Parathyroid adenoma (tissue), 2 donors: ENCODE data around the gene RPS16.

Experiments used
- H2AFZ ChIP-seq: fragments of 300-600 bp; sonication (generic); one replicate; pipeline ENCODE4 v1.7.0; 2017; ENCODE audit warnings: antibody characterized with exemption, mild to moderate bottlenecking
- H3K27ac ChIP-seq: fragments of 300-600 bp; sonication (generic); one replicate; pipeline ENCODE4 v1.7.0; 2017
- H3K27me3 ChIP-seq: fragments of 300-600 bp; sonication (generic); one replicate; pipeline ENCODE4 v1.7.0; 2017; ENCODE audit warnings: low read length; ENCODE audit not compliant: control insufficient read depth, insufficient read depth
- H3K36me3 ChIP-seq: fragments of 300-600 bp; sonication (generic); one replicate; pipeline ENCODE4 v1.7.0; 2017; ENCODE audit warnings: low read length; ENCODE audit not compliant: control insufficient read depth, insufficient read depth
- H3K4me1 ChIP-seq: fragments of 300-600 bp; sonication (generic); one replicate; pipeline ENCODE4 v1.7.0; 2017; ENCODE audit warnings: control low read depth
- H3K4me2 ChIP-seq: fragments of 300-600 bp; sonication (generic); one replicate; pipeline ENCODE4 v1.7.0; 2017; ENCODE audit warnings: low read length
- H3K4me3 ChIP-seq: fragments of 300-600 bp; sonication (generic); one replicate; pipeline ENCODE4 v1.7.0; 2017; ENCODE audit warnings: low read depth, low read length
- H3K79me2 ChIP-seq: fragments of 300-600 bp; sonication (generic); one replicate; pipeline ENCODE4 v1.7.0; 2017; ENCODE audit warnings: control low read depth
- H3K9ac ChIP-seq: fragments of 300-600 bp; sonication (generic); one replicate; pipeline ENCODE4 v1.7.0; 2017; ENCODE audit warnings: mild to moderate bottlenecking
- H3K9me3 ChIP-seq: fragments of 300-600 bp; sonication (generic); one replicate; pipeline ENCODE4 v1.7.0; 2017; ENCODE audit warnings: low read length; ENCODE audit not compliant: control insufficient read depth
- CTCF ChIP-seq: fragments of 300-600 bp; sonication (generic); IDR thresholded peaks from one replicate; pipeline ENCODE4 v1.7.0; 2017; ENCODE audit warnings: antibody characterized with exemption, mild to moderate bottlenecking
- donor health status: primary hyperparathyroidism.

The RPS16 gene

GRCh38 chr19:39422020-39422419, 13.7 kb downstream of the RPS16 start:
- H3K9ac ChIP-seq, result no peak overlapping the region
- H3K4me2 ChIP-seq, result no peak overlapping the region
- H3K9me3 ChIP-seq, result no peaks in the 10 kb centered on the region
- no peaks in the 10 kb centered on the region for H3K36me3 ChIP-seq
- no peak overlapping the region for H3K4me3 ChIP-seq
- no peak for TF ChIP-seq CTCF
- H3K79me2 ChIP-seq, result no peaks in the 10 kb centered on the region
- H3K4me1 ChIP-seq, result no peaks in the 10 kb centered on the region
- H3K27me3 ChIP-seq, result no peaks in the 10 kb centered on the region
- no peak overlapping the region for H2AFZ ChIP-seq
- no peak overlapping the region for H3K27ac ChIP-seq

- H3K9ac ChIP-seq, result no peak overlapping the region
- no peak for TF ChIP-seq CTCF
- H3K27ac ChIP-seq, result no peak overlapping the region
- H3K4me3 ChIP-seq, result no peak overlapping the region
- no peak overlapping the region for H2AFZ ChIP-seq
- no peaks in the 10 kb centered on the region for H3K79me2 ChIP-seq
- H3K4me2 ChIP-seq, result no peak overlapping the region
- H3K36me3 ChIP-seq, result no peaks in the 10 kb centered on the region
- H3K4me1 ChIP-seq, result no peaks in the 10 kb centered on the region
- no peaks in the 10 kb centered on the region for H3K9me3 ChIP-seq
- H3K27me3 ChIP-seq, result no peaks in the 10 kb centered on the region
These were observed 15.0 kb downstream of the RPS16 start for GRCh38 chr19:39420769-39421168.

GRCh38 chr19:39419003-39419402, 16.7 kb downstream of the RPS16 start:
- Histone ChIP-seq H3K9me3 (no peaks in the 10 kb centered on the region), H3K79me2 (no peaks in the 10 kb centered on the region), H3K27me3 (no peaks in the 10 kb centered on the region), H3K36me3 (no peaks in the 10 kb centered on the region), H2AFZ (no peak overlapping the region), H3K4me3 (no peak overlapping the region), H3K27ac (no peak overlapping the region), H3K4me1 (no peaks in the 10 kb centered on the region), H3K4me2 (no peak overlapping the region), H3K9ac (no peak overlapping the region)
- TF ChIP-seq CTCF, result no peak

GRCh38 chr19:39417463-39418181, 18.1 kb downstream of the RPS16 start:
- no peak for TF ChIP-seq CTCF
- H3K4me3 ChIP-seq, result no peak overlapping the region
- no peak overlapping the region for H3K9ac ChIP-seq
- no peaks in the 10 kb centered on the region for H3K79me2 ChIP-seq
- H3K4me1 ChIP-seq, result peaks cover 1% of the 10 kb centered on the region
- H3K27ac ChIP-seq, result no peak overlapping the region
- H2AFZ ChIP-seq, result no peak overlapping the region
- H3K36me3 ChIP-seq, result no peaks in the 10 kb centered on the region
- no peak overlapping the region for H3K4me2 ChIP-seq
- no peaks in the 10 kb centered on the region for H3K9me3 ChIP-seq
- H3K27me3 ChIP-seq, result no peaks in the 10 kb centered on the region
